NCI-H1694 (cell line): ENCODE results near the gene SLC13A5.

Experiments
- DNase-seq: peaks from one replicate; lab custom pipeline; 2025; lab: John Stamatoyannopoulos, UW

SLC13A5 gene

DNA sequence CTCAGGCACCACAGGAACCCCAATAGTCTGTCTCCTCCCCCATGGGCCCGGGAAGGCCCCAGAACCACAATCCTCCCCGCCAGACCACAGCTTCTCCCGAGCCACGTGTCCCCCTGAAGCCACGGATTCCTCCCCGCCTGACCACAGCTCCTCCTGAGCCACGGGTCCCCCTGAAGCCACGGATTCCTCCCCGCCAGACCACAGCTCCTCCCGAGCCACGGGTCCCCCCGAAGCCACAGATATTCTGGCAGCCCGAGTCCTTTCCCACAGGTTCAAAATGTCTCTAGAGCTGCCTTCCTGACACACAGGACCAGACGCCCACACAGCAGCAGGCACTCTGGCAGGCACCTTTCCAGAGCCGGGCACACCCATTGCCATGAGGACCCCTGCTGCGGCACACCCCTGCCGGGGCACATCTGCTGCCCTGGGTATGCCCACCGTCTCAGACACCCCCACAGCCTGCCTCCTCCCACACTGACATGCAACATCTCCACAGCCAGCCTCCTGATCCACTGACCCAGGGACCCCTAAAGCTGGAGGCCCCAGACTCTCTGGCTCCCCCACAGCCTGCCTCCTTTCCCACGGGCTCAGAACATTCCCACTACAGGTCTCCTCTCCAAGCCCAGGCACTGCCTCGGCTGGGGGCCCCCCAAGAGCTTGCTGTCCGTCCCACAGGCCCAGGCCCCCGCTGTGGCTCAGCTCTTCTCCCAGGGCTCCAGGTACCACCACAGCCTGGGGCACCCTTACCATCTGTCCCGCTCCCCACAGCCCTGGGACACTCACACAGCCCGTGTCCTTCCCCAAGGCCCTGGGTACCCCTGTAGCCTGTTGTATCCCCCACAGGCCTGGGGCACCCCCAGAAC, 74.9 kb downstream of the SLC13A5 start:
- no peak for DNase-seq

DNA sequence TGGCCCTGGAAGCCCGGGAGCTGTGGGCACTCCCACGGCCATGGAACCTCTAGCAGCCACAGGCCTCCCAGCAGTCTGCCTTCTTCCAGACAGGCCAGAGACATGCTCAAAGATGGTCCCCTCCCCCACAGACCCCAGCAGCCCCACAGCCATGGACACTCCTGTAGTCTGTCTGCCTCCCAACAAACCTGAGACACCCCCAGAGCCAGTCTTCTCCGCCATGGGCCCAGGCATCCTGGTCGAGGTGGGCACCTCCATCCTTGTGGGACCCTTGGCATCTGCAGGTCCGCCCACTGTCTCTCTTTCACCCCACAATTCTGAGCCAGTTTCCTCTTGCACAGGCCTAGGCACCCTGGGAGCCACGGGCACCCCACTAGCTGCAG, 75.7 kb downstream of the SLC13A5 start:
- no peak for DNase-seq

GRCh38 chr17:6636616-6637457, 76.3 kb downstream of the SLC13A5 start:
- no peak for DNase-seq

GRCh38 chr17:6636105-6636504, 77.1 kb downstream of the SLC13A5 start:
- DNase-seq, result no peak
